HEK293T (cell line): ENCODE data around the gene IL1RAPL1.

Experiments
- BHLHE40 ChIP-seq: fragments of 450-650 bp; IDR thresholded peaks from 2 replicates; pipeline ENCODE4 v1.6.1; 2016; ENCODE audit warnings: mild to moderate bottlenecking, moderate library complexity, borderline replicate concordance
- ELF4 ChIP-seq: fragments of 450-650 bp; IDR thresholded peaks from 2 replicates; pipeline ENCODE4 v1.6.1; 2017; ENCODE audit warnings: antibody characterized with exemption
- FOXM1 ChIP-seq: fragments of 450-650 bp; IDR thresholded peaks from 2 replicates; pipeline ENCODE4 v1.6.1; 2017; ENCODE audit warnings: mild to moderate bottlenecking, borderline replicate concordance
- SP1 ChIP-seq: fragments of 450-650 bp; IDR thresholded peaks from 2 replicates; pipeline ENCODE4 v1.6.1; 2017

DNA sequence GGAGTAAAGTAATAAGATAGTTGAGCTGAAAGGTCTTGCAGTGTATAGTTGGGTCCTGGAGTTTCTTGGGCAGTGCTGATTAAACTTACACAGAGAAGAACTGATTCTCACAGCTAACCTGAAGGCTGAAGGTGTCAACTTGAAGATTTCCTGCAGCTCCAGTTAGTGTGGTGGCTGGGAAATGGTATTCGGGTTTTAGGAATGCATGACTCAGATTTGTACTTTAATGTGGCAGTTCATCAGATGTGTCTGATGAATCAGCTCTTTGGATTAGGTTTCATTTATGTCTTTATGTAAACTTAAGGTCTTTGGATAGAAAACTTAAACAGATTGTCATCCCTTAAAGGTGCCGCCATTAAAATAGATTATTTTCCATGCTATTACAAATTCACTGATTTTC lies 200.0 kb downstream of the IL1RAPL1 start:
- TF ChIP-seq ELF4, result no peak
- no peak for TF ChIP-seq BHLHE40
- no peak for TF ChIP-seq FOXM1
- no peak for TF ChIP-seq SP1
